GM23248 (cell line): Measurements from ENCODE around the gene PRSS2. TPM values are rescaled to one million over a fixed set of nuclear protein-coding genes. Genes with fewer than 3 reads are reported as not detected.

ENCODE experiments used
- DNase-seq: peaks from one replicate; pipeline ENCODE4 v3.0.0-alpha.2; 2015
- H2AFZ ChIP-seq: fragments of 200-600 bp; sonication (generic); 2 replicates; pipeline ENCODE4 v1.6.1; 2016; ENCODE audit warnings: antibody characterized with exemption
- H3F3A ChIP-seq: fragments of 200-600 bp; sonication (generic); 2 replicates; pipeline ENCODE4 v1.6.1; 2016; ENCODE audit warnings: mild to moderate bottlenecking, antibody characterized with exemption, mixed run types; ENCODE audit not compliant: insufficient read depth
- H3K27ac ChIP-seq: fragments of 200-600 bp; sonication (generic); 2 replicates; pipeline ENCODE4 v1.5.1; 2016; ENCODE audit warnings: mild to moderate bottlenecking
- H3K27me3 ChIP-seq: fragments of 200-600 bp; sonication (generic); replicated peaks from 2 replicates; pipeline ENCODE4 v1.6.1; 2016; ENCODE audit warnings: mild to moderate bottlenecking; ENCODE audit not compliant: insufficient read depth
- H3K36me3 ChIP-seq: fragments of 200-600 bp; sonication (generic); 2 replicates; pipeline ENCODE4 v1.6.1; 2016; ENCODE audit warnings: low read depth, mild to moderate bottlenecking
- H3K4me1 ChIP-seq: fragments of 200-600 bp; sonication (generic); 2 replicates; pipeline ENCODE4 v1.6.1; 2016; ENCODE audit warnings: mild to moderate bottlenecking; ENCODE audit not compliant: insufficient read depth
- H3K4me2 ChIP-seq: fragments of 200-600 bp; sonication (generic); one replicate; pipeline ENCODE4 v1.6.1; 2016; ENCODE audit warnings: mild to moderate bottlenecking; ENCODE audit not compliant: unreplicated experiment
- H3K4me3 ChIP-seq: fragments of 200-600 bp; sonication (generic); 2 replicates; pipeline ENCODE4 v1.5.1; 2016; ENCODE audit warnings: mild to moderate bottlenecking
- H3K79me2 ChIP-seq: fragments of 200-600 bp; sonication (generic); 2 replicates; pipeline ENCODE4 v1.6.1; 2016; ENCODE audit warnings: mild to moderate bottlenecking; ENCODE audit not compliant: insufficient read depth
- H3K9ac ChIP-seq: fragments of 200-600 bp; sonication (generic); 2 replicates; pipeline ENCODE4 v1.6.1; 2016; ENCODE audit warnings: mild to moderate bottlenecking
- H3K9me2 ChIP-seq: fragments of 200-600 bp; sonication (generic); 2 replicates; pipeline ENCODE4 v1.6.1; 2016; ENCODE audit warnings: mixed run types, mild to moderate bottlenecking, moderate library complexity; ENCODE audit not compliant: insufficient read depth
- H3K9me3 ChIP-seq: fragments of 200-600 bp; sonication (generic); one replicate; pipeline ENCODE4 v1.6.1; 2017; ENCODE audit warnings: low read depth
- H4K20me1 ChIP-seq: fragments of 200-600 bp; sonication (generic); 2 replicates; pipeline ENCODE4 v1.6.0; 2016; ENCODE audit not compliant: insufficient read depth
- EZH2 ChIP-seq: fragments of 200-600 bp; sonication (generic); IDR thresholded peaks from 2 replicates; pipeline ENCODE4 v1.6.1; 2018; ENCODE audit warnings: antibody characterized with exemption, mild to moderate bottlenecking; ENCODE audit not compliant: insufficient read depth, poor library complexity, severe bottlenecking
- EZH2phosphoT487 ChIP-seq: fragments of 200-600 bp; sonication (generic); IDR thresholded peaks from 2 replicates; pipeline ENCODE4 v1.6.1; 2018; ENCODE audit warnings: antibody characterized with exemption, moderate library complexity, mild to moderate bottlenecking, low read depth; ENCODE audit not compliant: insufficient read depth
- WGBS, 2 experiments: methylation state at CpG; one replicate each; pipeline ENCODE4 v1.1.6; 2015 to 2017; ENCODE audit warnings: low lambda C conversion rate in 2 of 2, low coverage in 1 of 2; ENCODE audit errors: missing lambda C conversion rate in 2 of 2; 5-methylcytosine and 5-hydroxymethylcytosine counted together
- in situ Hi-C: fragments of 300-500 bp; cut with MboI; formaldehyde crosslinking; loops from 2 replicates; pipeline ENCODE4 v1.15.0; 2020
- polyA plus RNA-seq: library from polyadenylated mRNA; unstranded; fragments of >200 nt; fragmentation: Nextera tagmentation; extraction: Ambion mirVana; gene quantifications from 2 replicates; pipeline ENCODE4 v1.2.1, GENCODE V29; 2016
- total RNA-seq: library from RNA; depleted of rRNA; stranded (reverse); fragments of >200 nt; shearing (Covaris generic); gene quantifications from 2 replicates; pipeline ENCODE4 v1.2.3, GENCODE V29; 2014

PRSS2 gene
- total and polyA plus RNA-seq, 2 experiments from 2014 or later: not detected

- no peak overlapping the region for H3K9ac ChIP-seq
- 64 to 70% methylated on average over 7 of the region's 7 CpGs for WGBS, 2 experiments
- in situ Hi-C loops: loop anchor here (10.0 kb wide), 1 partner anchor 259 kb away; no protein-coding TSS in a partner anchor
- no peaks in the 10 kb centered on the region for H3K4me1 ChIP-seq
- no peak for DNase-seq
- no peak overlapping the region for H2AFZ ChIP-seq
- no peaks in the 10 kb centered on the region for H3K9me2 ChIP-seq
- H3K4me2 ChIP-seq: no peak overlapping the region
- no peak overlapping the region for H3K27ac ChIP-seq
- no peaks in the 10 kb centered on the region for H3K36me3 ChIP-seq
- H3K79me2 ChIP-seq: no peaks in the 10 kb centered on the region
- TF ChIP-seq EZH2phosphoT487 (no peak), EZH2 (no peak)
- no peaks in the 10 kb centered on the region for H3F3A ChIP-seq
- peaks cover 16% of the 10 kb centered on the region for H3K27me3 ChIP-seq
- H3K9me3 ChIP-seq: no peaks in the 10 kb centered on the region
- H4K20me1 ChIP-seq: no peaks in the 10 kb centered on the region
- no peak overlapping the region for H3K4me3 ChIP-seq
These were observed 13.3 kb downstream of the PRSS2 start for GRCh38 chr7:142784096-142784495.

- no peaks in the 10 kb centered on the region for H3F3A ChIP-seq
- DNase-seq: no peak
- no peaks in the 10 kb centered on the region for H3K9me3 ChIP-seq
- no peaks in the 10 kb centered on the region for H3K9me2 ChIP-seq
- H3K4me2 ChIP-seq: no peak overlapping the region
- 53 to 61% methylated on average over 8 of the region's 8 CpGs for WGBS, 2 experiments
- TF ChIP-seq EZH2phosphoT487 (no peak), EZH2 (no peak)
- H3K4me1 ChIP-seq: no peaks in the 10 kb centered on the region
- no peaks in the 10 kb centered on the region for H3K79me2 ChIP-seq
- H3K36me3 ChIP-seq: no peaks in the 10 kb centered on the region
- in situ Hi-C loops: loop anchor here (10.0 kb wide), 1 partner anchor 260 kb away; no protein-coding TSS in a partner anchor
- H4K20me1 ChIP-seq: no peaks in the 10 kb centered on the region
- H3K9ac ChIP-seq: no peak overlapping the region
- H3K27ac ChIP-seq: no peak overlapping the region
- no peak overlapping the region for H3K4me3 ChIP-seq
- H3K27me3 ChIP-seq: peaks cover 19% of the 10 kb centered on the region
- H2AFZ ChIP-seq: no peak overlapping the region
These were observed 13.9 kb downstream of the PRSS2 start for GRCh38 chr7:142784716-142785115.

GRCh38 chr7:142785841-142786250 is 15.1 kb downstream of the PRSS2 start:
- peaks cover 24% of the 10 kb centered on the region for H3K27me3 ChIP-seq
- H3K9ac ChIP-seq: no peak overlapping the region
- H4K20me1 ChIP-seq: no peaks in the 10 kb centered on the region
- no peak for DNase-seq
- H3K4me2 ChIP-seq: no peak overlapping the region
- 63 to 64% methylated on average over 8 of the region's 8 CpGs for WGBS, 2 experiments
- no peak for TF ChIP-seq EZH2
- TF ChIP-seq EZH2phosphoT487: no peak
- no peaks in the 10 kb centered on the region for H3K36me3 ChIP-seq
- H3F3A ChIP-seq: no peaks in the 10 kb centered on the region
- no peak overlapping the region for H2AFZ ChIP-seq
- H3K4me3 ChIP-seq: no peak overlapping the region
- no peaks in the 10 kb centered on the region for H3K9me3 ChIP-seq
- no peaks in the 10 kb centered on the region for H3K79me2 ChIP-seq
- no peaks in the 10 kb centered on the region for H3K4me1 ChIP-seq
- in situ Hi-C loops: loop anchor here (10.0 kb wide), 1 partner anchor 261 kb away; no protein-coding TSS in a partner anchor
- H3K27ac ChIP-seq: no peak overlapping the region
- no peaks in the 10 kb centered on the region for H3K9me2 ChIP-seq

- no peaks in the 10 kb centered on the region for H3K9me2 ChIP-seq
- no peaks in the 10 kb centered on the region for H3K36me3 ChIP-seq
- no peak overlapping the region for H3K27ac ChIP-seq
- no peak for TF ChIP-seq EZH2
- TF ChIP-seq EZH2phosphoT487: no peak
- no peak for DNase-seq
- H3K4me1 ChIP-seq: no peaks in the 10 kb centered on the region
- H3K27me3 ChIP-seq: peaks cover 30% of the 10 kb centered on the region
- no peak overlapping the region for H3K4me2 ChIP-seq
- no peaks in the 10 kb centered on the region for H3K79me2 ChIP-seq
- H4K20me1 ChIP-seq: no peaks in the 10 kb centered on the region
- H3K4me3 ChIP-seq: no peak overlapping the region
- H2AFZ ChIP-seq: no peak overlapping the region
- no peaks in the 10 kb centered on the region for H3K9me3 ChIP-seq
- H3K9ac ChIP-seq: no peak overlapping the region
- WGBS, 2 experiments: 49 to 52% methylated on average over 11 of the region's 11 CpGs
- in situ Hi-C loops: loop anchor here (10.0 kb wide), 1 partner anchor 262 kb away; no protein-coding TSS in a partner anchor
- no peaks in the 10 kb centered on the region for H3F3A ChIP-seq
These were observed 16.4 kb downstream of the PRSS2 start for GRCh38 chr7:142787034-142787768.
